GM12892 (cell line): ENCODE results near the gene JPH4.

ENCODE experiments used
- POLR2A ChIP-seq: IDR thresholded peaks from 2 replicates; pipeline ENCODE4 v1.6.1; 2011; ENCODE audit warnings: low read depth, low read length, control low read depth
- POLR2AphosphoS5 ChIP-seq: IDR thresholded peaks from 2 replicates; pipeline ENCODE4 v1.6.1; 2011; ENCODE audit warnings: low read depth, low read length, control low read depth

GRCh38 chr14:23561873-23562821 lies 16.4 kb downstream of the JPH4 start:
- TF ChIP-seq POLR2AphosphoS5 (no peak), POLR2A (no peak)
